Karpas-422 (cell line): Measurements from ENCODE around the gene CISD2. TPM values are rescaled to one million over a fixed set of nuclear protein-coding genes. Genes with fewer than 3 reads are reported as not detected.
"Not testable (repeated sequence)": the region's sequence is repeated elsewhere in the genome, so short reads cannot be mapped to it uniquely, and the experiment has no call there.

Source experiments
- DNase-seq: peaks from one replicate; pipeline ENCODE4 v3.0.0-alpha.2; 2015
- H2AFZ ChIP-seq: fragments of 200-600 bp; sonication (generic); 2 replicates; pipeline ENCODE4 v1.6.1; 2014; ENCODE audit warnings: antibody characterized with exemption, low read length, mixed read lengths
- H3K27ac ChIP-seq: fragments of 200-600 bp; sonication (generic); 2 replicates; pipeline ENCODE4 v1.5.1; 2014; ENCODE audit warnings: mild to moderate bottlenecking, low read length, moderate library complexity
- H3K27me3 ChIP-seq: fragments of 200-600 bp; sonication (generic); 2 replicates; pipeline ENCODE4 v1.6.1; 2014; ENCODE audit warnings: low read length, mixed read lengths
- H3K36me3 ChIP-seq: fragments of 200-600 bp; sonication (generic); 2 replicates; pipeline ENCODE4 v1.6.1; 2014; ENCODE audit warnings: low read length, mixed read lengths; ENCODE audit not compliant: insufficient read depth
- H3K4me1 ChIP-seq: fragments of 200-600 bp; sonication (generic); 2 replicates; pipeline ENCODE4 v1.6.1; 2014; ENCODE audit warnings: mild to moderate bottlenecking, low read length, mixed read lengths
- H3K4me2 ChIP-seq: fragments of 200-600 bp; sonication (generic); 2 replicates; pipeline ENCODE4 v1.6.1; 2014; ENCODE audit warnings: low read length, low read depth, mild to moderate bottlenecking; ENCODE audit not compliant: poor library complexity, severe bottlenecking
- H3K4me3 ChIP-seq: fragments of 200-600 bp; sonication (generic); 2 replicates; pipeline ENCODE4 v1.5.1; 2014; ENCODE audit warnings: mild to moderate bottlenecking, antibody characterized with exemption, low read length, mixed read lengths
- H3K79me2 ChIP-seq: fragments of 200-600 bp; sonication (generic); 2 replicates; pipeline ENCODE4 v1.6.1; 2014; ENCODE audit warnings: mild to moderate bottlenecking, low read length, mixed read lengths
- H3K9ac ChIP-seq: fragments of 200-600 bp; sonication (generic); 2 replicates; pipeline ENCODE4 v1.6.0; 2014; ENCODE audit warnings: low read length
- H3K9me2 ChIP-seq: fragments of 200-600 bp; sonication (generic), shearing (Covaris generic); replicated peaks from 2 replicates; pipeline ENCODE4 v1.6.0; 2014; ENCODE audit warnings: mild to moderate bottlenecking, low read length, moderate library complexity; ENCODE audit not compliant: insufficient read depth
- H3K9me3 ChIP-seq: fragments of 300-700, 200-600 bp; sonication (generic); 2 replicates; pipeline ENCODE4 v1.6.1; 2014; ENCODE audit warnings: low read length, mixed read lengths
- H4K20me1 ChIP-seq: fragments of 200-600 bp; sonication (generic); 2 replicates; pipeline ENCODE4 v1.6.1; 2014; ENCODE audit warnings: mild to moderate bottlenecking, antibody characterized with exemption, low read length, low read depth; ENCODE audit not compliant: insufficient read depth
- small RNA-seq: library from RNA; depleted of rRNA; stranded (forward); fragments of <200 nt; gene quantifications from one replicate; pipeline ENCODE3, GENCODE V24; 2014
- total RNA-seq: library from RNA; depleted of rRNA; stranded (reverse); fragments of >200 nt; shearing (Covaris generic); gene quantifications from 2 replicates; pipeline ENCODE4 v1.2.3, GENCODE V29; 2014; ENCODE audit warnings: low replicate concordance; rRNA removed

Gene CISD2
- total RNA-seq, 1 experiment from 2014 or later, result 70.3 TPM

GRCh38 chr4:102896547-102896946 lies 27.8 kb downstream of the CISD2 start:
- not testable (repeated sequence) for H3K4me2 ChIP-seq, H3K79me2 ChIP-seq, H3K9me2 ChIP-seq, H2AFZ ChIP-seq, DNase-seq, H3K27me3 ChIP-seq, H4K20me1 ChIP-seq, H3K4me1 ChIP-seq, H3K9me3 ChIP-seq, H3K4me3 ChIP-seq, H3K36me3 ChIP-seq, H3K27ac ChIP-seq, H3K9ac ChIP-seq

GRCh38 chr4:102897610-102898009 lies 28.8 kb downstream of the CISD2 start:
- not testable (repeated sequence) for H2AFZ ChIP-seq, H3K4me3 ChIP-seq, DNase-seq, H3K27ac ChIP-seq, H4K20me1 ChIP-seq, H3K27me3 ChIP-seq, H3K9ac ChIP-seq, H3K9me2 ChIP-seq, H3K9me3 ChIP-seq, H3K4me2 ChIP-seq, H3K4me1 ChIP-seq, H3K36me3 ChIP-seq, H3K79me2 ChIP-seq

- H3K9ac ChIP-seq, result no peak overlapping the region
- no peaks in the 10 kb centered on the region for H3K9me2 ChIP-seq
- no peaks in the 10 kb centered on the region for H3K9me3 ChIP-seq
- no peaks in the 10 kb centered on the region for H3K36me3 ChIP-seq
- no peak overlapping the region for H3K4me3 ChIP-seq
- H3K79me2 ChIP-seq, result no peaks in the 10 kb centered on the region
- DNase-seq, result no peak
- no peaks in the 10 kb centered on the region for H3K4me1 ChIP-seq
- H4K20me1 ChIP-seq, result no peaks in the 10 kb centered on the region
- H3K27ac ChIP-seq, result no peak overlapping the region
- no peak overlapping the region for H2AFZ ChIP-seq
- no peaks in the 10 kb centered on the region for H3K27me3 ChIP-seq
- no peak overlapping the region for H3K4me2 ChIP-seq
Measured at GRCh38 chr4:102901804-102902203, 33.0 kb downstream of the CISD2 start.

- Histone ChIP-seq H3K4me3 (no peak overlapping the region), H4K20me1 (no peaks in the 10 kb centered on the region), H3K79me2 (no peaks in the 10 kb centered on the region), H3K4me1 (no peaks in the 10 kb centered on the region), H3K9me3 (no peaks in the 10 kb centered on the region), H3K9ac (no peak overlapping the region), H3K36me3 (no peaks in the 10 kb centered on the region), H3K4me2 (no peak overlapping the region), H2AFZ (no peak overlapping the region), H3K27me3 (no peaks in the 10 kb centered on the region), H3K9me2 (no peaks in the 10 kb centered on the region), H3K27ac (no peak overlapping the region)
- DNase-seq, result no peak
Measured at GRCh38 chr4:102918859-102919258, 50.1 kb downstream of the CISD2 start.

- H3K4me3 ChIP-seq, H3K27me3 ChIP-seq, H3K79me2 ChIP-seq, H3K27ac ChIP-seq, H3K36me3 ChIP-seq, H2AFZ ChIP-seq, H3K4me1 ChIP-seq, H3K9ac ChIP-seq, H3K9me3 ChIP-seq, H3K4me2 ChIP-seq, H4K20me1 ChIP-seq, H3K9me2 ChIP-seq, DNase-seq: not testable (repeated sequence)
Measured at GRCh38 chr4:102919697-102920096, 50.9 kb downstream of the CISD2 start.

- H3K9me2 ChIP-seq, result no peaks in the 10 kb centered on the region
- H3K4me2 ChIP-seq, result no peak overlapping the region
- no peaks in the 10 kb centered on the region for H4K20me1 ChIP-seq
- no peak for DNase-seq
- H3K4me3 ChIP-seq, result no peak overlapping the region
- H3K27ac ChIP-seq, result no peak overlapping the region
- H3K79me2 ChIP-seq, result no peaks in the 10 kb centered on the region
- no peak overlapping the region for H2AFZ ChIP-seq
- H3K27me3 ChIP-seq, result no peaks in the 10 kb centered on the region
- no peak overlapping the region for H3K9ac ChIP-seq
- no peaks in the 10 kb centered on the region for H3K4me1 ChIP-seq
- no peaks in the 10 kb centered on the region for H3K36me3 ChIP-seq
- H3K9me3 ChIP-seq, result no peaks in the 10 kb centered on the region
Measured at GRCh38 chr4:102935716-102936115, 66.9 kb downstream of the CISD2 start.

GRCh38 chr4:102938063-102938462 lies 69.3 kb downstream of the CISD2 start:
- not testable (repeated sequence) for H4K20me1 ChIP-seq, H3K79me2 ChIP-seq, H2AFZ ChIP-seq, H3K27ac ChIP-seq, H3K4me2 ChIP-seq, H3K9ac ChIP-seq, H3K36me3 ChIP-seq, H3K27me3 ChIP-seq, H3K4me1 ChIP-seq, H3K4me3 ChIP-seq, DNase-seq, H3K9me3 ChIP-seq, H3K9me2 ChIP-seq

Small RNA genes within 50 kb of the gene (small RNA-seq; reads per million reads assigned to genes)
- gene RNU7-151P, result not detected

Other genes with a start within 250 kb of the CISD2 start
- 57.2 and 91.6 TPM in 2 replicates for gene MANBA, start 108.0 kb upstream of the CISD2 start, total RNA-seq
- gene UBE2D3, start 41.4 kb upstream of the CISD2 start, total RNA-seq, result 538 and 600 TPM in 2 replicates
- 0.97 and 1.4 TPM in 2 replicates for gene SLC9B1, start 150.7 kb downstream of the CISD2 start, total RNA-seq
- gene SLC9B2, start 207.8 kb downstream of the CISD2 start, total RNA-seq, result 78.8 and 91.0 TPM in 2 replicates
- gene BDH2, start 230.8 kb downstream of the CISD2 start, total RNA-seq, result 31.2 and 42.2 TPM in 2 replicates